ENCODE results near the gene XDH.

The XDH gene

GRCh38 chr2:31414601-31415241 lies at the start of gene XDH:
Gene XDH (minus strand): TSS chr2:31414742. CDS start chr2:31414666, 76 bp downstream.
- in situ Hi-C loops (cut with HindIII; ENCODE audit: low sequenced_read_pairs) = no loop called here

DNA sequence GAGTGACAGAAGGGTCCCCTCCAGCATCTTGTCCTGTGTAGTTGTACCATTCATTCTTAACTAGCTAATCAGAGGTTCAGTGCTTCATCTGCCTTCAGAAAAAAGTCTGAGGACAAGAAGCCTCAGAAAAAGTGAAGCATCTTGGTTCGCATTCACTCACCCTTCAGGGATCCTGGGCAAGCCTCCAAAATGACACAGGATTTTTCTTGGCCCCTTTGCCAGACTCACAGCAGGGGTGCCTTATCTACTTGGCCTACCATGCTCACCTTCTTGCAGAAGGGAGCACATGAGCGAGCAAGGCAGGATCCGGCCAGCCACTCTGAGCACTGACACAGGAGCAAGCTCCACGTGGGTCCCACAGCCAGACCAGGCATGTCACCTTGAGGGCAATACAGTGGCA lies 43.1 kb upstream of the XDH start:
- in situ Hi-C loops (cut with HindIII; ENCODE audit: low sequenced_read_pairs) = no loop called here

DNA sequence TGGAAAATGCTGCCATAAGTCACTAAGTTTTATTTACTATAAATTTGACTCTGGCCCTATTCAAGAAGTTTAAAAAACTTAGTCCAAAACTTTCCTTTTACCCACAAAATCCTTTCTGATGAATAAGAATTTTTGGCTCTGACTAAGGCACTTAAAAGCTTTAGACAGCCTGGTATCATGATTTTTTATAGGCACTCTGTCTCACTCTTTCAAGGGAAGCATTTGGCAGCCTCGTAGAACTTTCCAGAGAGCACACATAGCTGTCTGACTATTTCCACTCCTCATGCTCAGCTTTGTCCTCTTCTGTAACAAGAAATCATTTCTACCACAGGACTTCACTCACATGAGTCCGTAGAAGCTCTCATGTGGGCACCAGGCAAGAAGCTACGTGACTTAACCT lies 32.3 kb upstream of the XDH start:
- in situ Hi-C loops (cut with HindIII; ENCODE audit: low sequenced_read_pairs) = no loop called here

DNA sequence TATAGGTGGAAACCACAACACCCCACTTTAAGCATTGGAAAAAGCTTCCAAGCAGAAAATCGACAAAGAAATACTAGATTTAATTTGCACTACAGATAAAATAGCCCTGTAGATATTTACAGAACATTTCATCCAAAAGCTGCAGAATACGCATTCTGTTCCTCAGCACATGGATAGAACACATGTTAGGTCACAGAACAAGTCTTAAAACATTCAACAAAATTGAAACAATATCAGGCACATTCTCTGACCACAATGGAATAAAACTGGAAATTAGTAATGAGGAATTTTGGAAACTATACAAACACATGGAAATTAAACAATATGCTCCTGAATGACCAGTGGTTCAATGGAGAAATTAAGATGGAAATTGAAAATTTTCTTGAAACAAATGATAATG lies 27.8 kb upstream of the XDH start:
- in situ Hi-C loops (cut with HindIII; ENCODE audit: low sequenced_read_pairs) = no loop called here

GRCh38 chr2:31440764-31441163 lies 26.2 kb upstream of the XDH start:
- in situ Hi-C loops (cut with HindIII; ENCODE audit: low sequenced_read_pairs) = no loop called here

DNA sequence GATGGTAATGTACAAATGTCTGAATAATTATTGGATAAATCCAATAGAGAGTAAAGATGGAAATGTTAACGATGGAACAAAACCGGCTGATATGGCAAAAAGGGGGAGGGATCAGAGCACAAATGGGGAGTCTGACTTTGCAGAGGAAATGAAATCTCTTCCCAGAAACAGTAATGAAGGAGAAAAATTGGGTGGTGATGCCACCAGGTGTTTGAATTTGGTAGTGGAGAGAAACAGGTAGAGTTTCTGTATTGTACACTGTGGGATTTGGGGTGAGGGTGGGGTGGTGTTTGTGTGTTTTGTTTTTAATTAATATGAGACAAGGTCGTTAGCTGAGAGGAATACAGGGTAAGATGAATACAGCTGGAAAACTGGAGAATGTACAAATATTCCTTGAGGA lies 20.4 kb upstream of the XDH start:
- in situ Hi-C loops (cut with HindIII; ENCODE audit: low sequenced_read_pairs) = no loop called here

DNA sequence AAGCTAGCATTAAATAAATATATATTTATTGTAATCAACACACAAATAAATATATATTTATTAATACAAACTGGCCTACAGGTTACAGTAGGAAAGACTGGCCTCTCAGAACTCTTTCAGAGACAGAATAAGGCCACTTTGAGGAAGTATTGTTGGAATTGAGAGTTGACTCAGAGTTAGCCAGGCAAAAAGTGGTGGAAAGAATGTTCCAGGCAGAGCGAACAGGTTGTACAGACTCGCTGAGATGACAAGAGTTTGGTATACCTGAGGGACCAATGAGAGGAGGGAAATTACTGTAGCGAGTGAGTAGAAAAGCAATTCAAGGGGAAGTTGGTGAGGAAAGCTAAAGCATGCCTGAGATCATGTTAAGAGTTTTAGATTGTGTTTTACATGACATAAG lies 19.0 kb upstream of the XDH start:
- in situ Hi-C loops (cut with HindIII; ENCODE audit: low sequenced_read_pairs) = no loop called here

DNA sequence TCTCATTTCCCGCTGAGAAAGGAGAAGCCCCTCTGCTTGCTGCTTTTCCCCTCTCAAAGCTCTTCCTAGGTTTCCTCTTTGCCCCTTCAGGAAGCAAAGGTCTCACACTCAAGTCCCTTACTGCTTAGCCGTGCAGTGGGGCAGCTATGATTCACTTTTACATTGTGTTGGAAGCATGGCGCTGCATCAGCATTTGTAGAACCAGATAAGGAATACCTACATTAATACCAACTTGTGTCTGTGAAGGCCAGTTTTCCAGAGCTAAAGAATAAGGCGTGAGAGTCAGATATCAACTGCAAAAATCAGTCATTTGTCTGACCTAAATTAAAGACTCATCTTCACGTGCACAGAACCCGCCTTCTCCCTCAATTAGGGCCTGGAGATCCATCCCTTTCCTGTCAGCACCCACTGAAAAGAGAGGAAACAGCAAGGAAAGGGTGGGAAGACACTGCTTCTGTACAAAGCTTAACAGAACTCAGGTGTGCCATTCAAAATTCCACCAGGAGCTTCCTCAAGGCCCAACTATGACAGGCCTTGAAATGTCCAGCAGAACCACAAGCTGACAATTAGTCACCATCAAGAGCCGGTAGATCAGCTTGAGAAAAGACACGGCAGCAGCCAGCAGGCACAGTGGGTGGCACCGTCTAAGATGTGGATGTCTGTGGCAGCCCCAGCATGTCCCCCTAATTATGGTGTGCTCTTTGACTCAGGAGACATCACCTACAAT lies 16.1 kb upstream of the XDH start:
- in situ Hi-C loops (cut with HindIII; ENCODE audit: low sequenced_read_pairs) = no loop called here

DNA sequence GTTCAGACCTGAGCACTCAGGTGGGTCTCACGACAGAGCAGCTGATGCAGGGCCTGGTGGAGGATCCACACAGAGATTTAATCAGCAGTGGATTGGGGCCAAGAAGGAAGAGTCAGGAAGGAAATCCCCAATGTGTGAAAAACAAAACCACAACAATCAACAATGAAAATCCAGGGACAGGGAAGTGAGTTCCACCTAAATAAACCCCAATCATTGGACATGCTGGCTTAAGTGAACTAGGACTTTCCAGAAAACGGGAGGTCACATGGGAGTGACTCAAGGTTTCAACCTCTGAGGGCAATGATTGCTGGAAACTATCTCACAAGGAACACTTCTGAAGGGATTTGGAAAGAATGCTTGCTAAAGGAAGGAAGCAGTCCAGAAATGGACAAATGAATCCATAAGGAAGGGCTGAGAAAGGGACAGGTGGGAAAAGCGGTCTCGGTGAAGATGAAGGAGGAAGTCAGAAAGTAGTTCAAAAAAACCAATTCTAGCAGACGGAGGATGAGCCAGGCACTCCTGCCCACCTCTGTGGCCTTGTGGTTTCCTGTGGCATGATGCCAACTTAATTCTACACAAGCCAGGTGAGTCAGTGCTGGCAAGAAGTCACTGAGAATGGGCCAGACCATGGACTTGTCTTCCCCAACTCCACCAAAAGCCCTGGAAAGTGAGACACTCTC lies 15.4 kb upstream of the XDH start:
- in situ Hi-C loops (cut with HindIII; ENCODE audit: low sequenced_read_pairs) = no loop called here

- in situ Hi-C loops (cut with HindIII; ENCODE audit: low sequenced_read_pairs) = no loop called here
Observed at GRCh38 chr2:31429040-31429439, 14.5 kb upstream of the XDH start.

- in situ Hi-C loops (cut with HindIII; ENCODE audit: low sequenced_read_pairs) = no loop called here
Observed at GRCh38 chr2:31428001-31428418, 13.5 kb upstream of the XDH start.

DNA sequence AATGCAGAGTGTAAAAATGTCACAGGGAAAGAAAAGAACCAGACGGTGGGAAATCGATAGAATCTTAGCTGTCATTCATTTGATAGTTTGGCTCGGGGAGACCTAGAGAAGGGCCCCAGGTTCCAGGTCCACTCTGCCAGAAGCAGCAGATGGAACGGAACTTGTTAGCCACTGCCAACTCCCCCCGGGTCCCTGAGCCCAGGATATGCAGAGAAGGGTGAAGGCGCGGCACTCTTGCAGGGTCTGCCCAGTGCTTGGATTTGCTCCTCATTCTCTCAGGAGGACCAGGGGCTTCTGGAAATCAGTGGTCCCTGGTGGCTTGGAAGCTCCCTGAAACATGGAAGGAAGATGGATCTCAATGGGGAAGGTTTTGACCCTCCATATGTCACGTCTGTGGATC lies 11.6 kb upstream of the XDH start:
- in situ Hi-C loops (cut with HindIII; ENCODE audit: low sequenced_read_pairs) = no loop called here

DNA sequence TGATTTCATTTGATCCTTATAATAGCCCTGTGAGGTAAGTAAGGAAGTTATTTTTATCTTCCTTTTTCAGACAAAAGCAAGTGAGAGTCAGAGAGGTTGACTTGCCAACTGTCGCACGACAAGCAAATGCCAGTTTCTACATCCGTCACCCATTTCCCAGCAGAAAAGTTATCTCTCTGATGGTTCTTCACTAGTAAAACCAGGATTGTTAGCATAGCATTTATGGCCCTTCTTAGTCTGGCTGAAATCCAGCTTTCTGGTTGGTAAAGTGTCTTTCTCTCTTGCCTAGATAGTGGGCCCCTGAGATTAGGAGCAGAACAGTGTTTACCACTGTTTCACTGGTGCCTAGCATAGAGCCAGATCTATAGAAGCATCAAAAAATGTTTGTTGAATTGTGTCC lies 7.1 kb upstream of the XDH start:
- in situ Hi-C loops (cut with HindIII; ENCODE audit: low sequenced_read_pairs) = no loop called here

DNA sequence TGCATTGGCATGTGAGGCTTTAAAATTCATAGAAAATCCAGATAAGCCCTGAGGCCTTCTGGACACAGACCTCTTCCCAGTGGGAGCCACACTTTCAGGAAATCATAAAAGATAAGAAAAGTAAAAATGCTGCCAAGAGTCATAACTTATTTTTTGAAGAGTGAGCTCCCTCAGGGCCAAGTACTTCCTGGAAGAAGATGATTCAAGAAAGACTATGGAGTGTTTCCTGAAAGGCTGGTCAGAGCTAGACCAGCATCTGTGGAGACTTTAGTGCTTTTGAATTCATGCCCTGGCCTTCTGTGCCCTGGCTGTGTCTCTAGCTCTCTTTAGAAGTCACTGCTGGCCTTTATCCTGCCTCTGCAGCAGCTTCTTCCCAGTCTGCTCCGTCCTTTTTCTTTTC lies 6.4 kb upstream of the XDH start:
- in situ Hi-C loops (cut with HindIII; ENCODE audit: low sequenced_read_pairs) = no loop called here

DNA sequence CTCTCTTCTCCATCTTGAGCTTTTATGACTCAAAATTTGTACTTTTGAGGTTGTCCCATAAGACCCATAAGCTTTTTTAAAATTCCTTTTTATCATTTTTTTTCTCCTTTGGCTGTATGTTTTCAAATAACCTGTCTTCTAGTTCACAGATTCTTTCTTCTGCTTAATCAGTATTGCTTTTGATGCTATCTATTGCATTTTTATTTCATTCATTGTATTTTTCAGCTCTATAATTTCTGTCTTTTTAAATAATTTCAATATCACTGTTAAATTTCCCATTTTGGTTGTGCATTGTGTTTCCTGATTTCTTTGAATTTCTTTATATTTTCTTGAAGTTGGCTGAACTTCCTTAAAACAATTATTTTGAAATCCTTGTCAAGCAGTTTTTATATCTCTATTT lies 4.8 kb upstream of the XDH start:
- in situ Hi-C loops (cut with HindIII; ENCODE audit: low sequenced_read_pairs) = no loop called here

DNA sequence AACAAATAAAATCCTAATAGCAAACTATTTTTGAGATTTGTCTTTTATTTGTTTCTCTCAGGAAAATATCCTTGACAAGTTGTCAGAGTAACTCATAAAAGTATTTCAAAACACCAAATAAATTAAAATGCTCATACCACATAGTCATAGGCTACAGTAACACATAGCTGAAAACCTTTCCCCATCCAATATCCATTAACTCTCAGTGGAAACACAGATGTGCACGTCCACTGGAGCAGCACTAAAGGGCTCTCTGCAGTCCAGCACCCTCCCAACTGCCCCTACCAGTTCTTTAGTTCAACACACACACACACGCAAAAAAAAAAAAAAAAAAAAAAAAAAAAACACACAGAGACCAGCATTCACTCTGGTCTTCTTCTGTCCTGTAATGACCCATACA lies 879 bp upstream of the XDH start:
- in situ Hi-C loops (cut with HindIII; ENCODE audit: low sequenced_read_pairs) = no loop called here

DNA sequence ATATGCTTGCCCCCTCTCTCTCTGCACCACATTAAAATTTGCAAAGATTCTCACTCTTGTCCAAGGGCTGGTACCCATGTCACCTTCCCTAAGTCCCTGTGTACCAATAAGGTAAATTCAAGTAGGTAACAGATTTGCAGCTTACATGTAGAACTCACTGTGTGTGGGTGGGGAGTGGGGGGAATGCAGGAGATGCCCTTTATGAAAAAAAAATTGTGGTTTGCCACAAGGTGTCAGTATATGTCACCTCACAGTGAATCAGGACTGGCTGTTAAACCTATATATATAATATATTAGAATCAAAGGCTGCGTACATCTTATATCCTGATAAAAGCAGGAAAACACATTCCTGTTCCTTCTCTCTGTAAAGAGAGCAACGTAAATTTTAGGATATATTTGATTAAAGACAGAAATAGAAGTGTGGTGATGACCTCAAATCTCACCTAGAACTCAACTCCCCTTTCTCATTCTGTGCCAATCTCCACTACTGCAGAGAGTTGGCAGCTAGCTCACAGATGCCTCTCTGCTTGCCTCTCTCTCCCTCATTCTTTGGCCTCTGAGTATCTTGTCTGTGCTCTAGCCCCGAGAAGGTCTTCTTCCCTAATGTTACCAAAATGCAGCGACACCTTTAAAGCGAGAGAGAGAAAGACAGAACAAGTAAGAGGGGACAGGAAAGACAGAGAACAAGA lies 536 bp downstream of the XDH start:
- in situ Hi-C loops (cut with HindIII; ENCODE audit: low sequenced_read_pairs) = no loop called here

DNA sequence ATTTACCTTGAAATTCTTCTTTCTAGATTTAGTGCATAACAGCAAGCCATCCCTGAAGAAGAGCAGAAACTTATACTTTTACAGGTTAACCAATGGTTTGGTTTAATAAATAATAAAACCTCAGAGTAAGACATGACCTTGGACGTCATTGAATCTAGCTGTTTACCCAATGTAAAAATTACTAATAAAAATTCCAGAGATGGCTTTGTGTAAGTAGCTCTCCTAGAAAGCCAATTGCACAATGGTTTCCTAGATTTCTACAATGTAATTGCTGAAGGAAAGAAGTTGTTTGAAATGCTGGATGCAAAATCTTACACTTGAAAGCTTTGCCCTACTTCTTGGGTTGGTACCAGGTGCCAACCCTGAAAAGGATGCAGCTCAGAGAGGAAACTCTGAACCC lies 1.5 kb downstream of the XDH start:
- in situ Hi-C loops (cut with HindIII; ENCODE audit: low sequenced_read_pairs) = no loop called here

GRCh38 chr2:31411771-31412170 lies 2.8 kb downstream of the XDH start:
- in situ Hi-C loops (cut with HindIII; ENCODE audit: low sequenced_read_pairs) = no loop called here

GRCh38 chr2:31406593-31407385 lies 7.8 kb downstream of the XDH start:
- in situ Hi-C loops (cut with HindIII; ENCODE audit: low sequenced_read_pairs) = no loop called here

GRCh38 chr2:31404827-31405226 lies 9.7 kb downstream of the XDH start:
- in situ Hi-C loops (cut with HindIII; ENCODE audit: low sequenced_read_pairs) = no loop called here

Data from endothelial cell of hepatic sinusoid (primary cell).